WERI-Rb-1 (cell line): ENCODE data around the gene INTS13.
"Not testable (repeated sequence)": the region's sequence is repeated elsewhere in the genome, so short reads cannot be mapped to it uniquely, and the experiment has no call there.

ENCODE experiments used
- DNase-seq: peaks from one replicate; pipeline ENCODE4 v3.0.0-alpha.2; 2020
- H3K27ac ChIP-seq: fragments of 250-450 bp; sonication (Bioruptor Pico); 2 replicates; pipeline ENCODE4 v1.5.1; 2020; ENCODE audit warnings: mild to moderate bottlenecking, moderate library complexity
- H3K27me3 ChIP-seq: fragments of 250-450 bp; sonication (Bioruptor Pico); 2 replicates; pipeline ENCODE4 v1.5.1; 2021; ENCODE audit warnings: mild to moderate bottlenecking, low read depth, moderate library complexity; ENCODE audit not compliant: insufficient read depth, severe bottlenecking
- H3K36me3 ChIP-seq: fragments of 250-450 bp; sonication (Bioruptor Pico); 2 replicates; pipeline ENCODE4 v1.5.1; 2020; ENCODE audit warnings: mild to moderate bottlenecking, moderate library complexity
- H3K4me3 ChIP-seq: 2 replicates; pipeline ENCODE4 v1.5.1; 2011; ENCODE audit warnings: low read depth, mild to moderate bottlenecking, control low read depth, low read length
- H3K9me3 ChIP-seq: fragments of 250-450 bp; sonication (Bioruptor Pico); 2 replicates; pipeline ENCODE4 v1.5.1; 2021; ENCODE audit warnings: mild to moderate bottlenecking, moderate library complexity; ENCODE audit not compliant: severe bottlenecking
- TF ChIP-seq, protein P1 (sequence below): IDR thresholded peaks from 2 replicates; pipeline ENCODE4 v1.5.1; 2011; ENCODE audit warnings: low read depth, mild to moderate bottlenecking, control low read depth, inconsistent platforms, low read length

Gene INTS13

GRCh38 chr12:26867080-26867479, 70.7 kb downstream of the INTS13 start:
- no peak overlapping the region for H3K27ac ChIP-seq
- TF ChIP-seq, protein P1, sequence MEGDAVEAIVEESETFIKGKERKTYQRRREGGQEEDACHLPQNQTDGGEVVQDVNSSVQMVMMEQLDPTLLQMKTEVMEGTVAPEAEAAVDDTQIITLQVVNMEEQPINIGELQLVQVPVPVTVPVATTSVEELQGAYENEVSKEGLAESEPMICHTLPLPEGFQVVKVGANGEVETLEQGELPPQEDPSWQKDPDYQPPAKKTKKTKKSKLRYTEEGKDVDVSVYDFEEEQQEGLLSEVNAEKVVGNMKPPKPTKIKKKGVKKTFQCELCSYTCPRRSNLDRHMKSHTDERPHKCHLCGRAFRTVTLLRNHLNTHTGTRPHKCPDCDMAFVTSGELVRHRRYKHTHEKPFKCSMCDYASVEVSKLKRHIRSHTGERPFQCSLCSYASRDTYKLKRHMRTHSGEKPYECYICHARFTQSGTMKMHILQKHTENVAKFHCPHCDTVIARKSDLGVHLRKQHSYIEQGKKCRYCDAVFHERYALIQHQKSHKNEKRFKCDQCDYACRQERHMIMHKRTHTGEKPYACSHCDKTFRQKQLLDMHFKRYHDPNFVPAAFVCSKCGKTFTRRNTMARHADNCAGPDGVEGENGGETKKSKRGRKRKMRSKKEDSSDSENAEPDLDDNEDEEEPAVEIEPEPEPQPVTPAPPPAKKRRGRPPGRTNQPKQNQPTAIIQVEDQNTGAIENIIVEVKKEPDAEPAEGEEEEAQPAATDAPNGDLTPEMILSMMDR = no peak
- no peaks in the 10 kb centered on the region for H3K27me3 ChIP-seq
- no peak for DNase-seq
- H3K36me3 ChIP-seq = no peaks in the 10 kb centered on the region
- H3K9me3 ChIP-seq = no peaks in the 10 kb centered on the region
- no peak overlapping the region for H3K4me3 ChIP-seq

- no peak overlapping the region for H3K27ac ChIP-seq
- no peaks in the 10 kb centered on the region for H3K27me3 ChIP-seq
- no peak overlapping the region for H3K4me3 ChIP-seq
- TF ChIP-seq, protein P1 = peak; percentile 37; the same call in 1 of the 2 replicates
- H3K9me3 ChIP-seq = no peaks in the 10 kb centered on the region
- DNase-seq = peak; percentile 45
- H3K36me3 ChIP-seq = no peaks in the 10 kb centered on the region
Measured at GRCh38 chr12:26863515-26863914, 74.3 kb downstream of the INTS13 start.

GRCh38 chr12:26862787-26863186, 75.0 kb downstream of the INTS13 start:
- not testable (repeated sequence) for H3K27me3 ChIP-seq, H3K9me3 ChIP-seq, H3K27ac ChIP-seq, DNase-seq, H3K36me3 ChIP-seq, H3K4me3 ChIP-seq

DNA sequence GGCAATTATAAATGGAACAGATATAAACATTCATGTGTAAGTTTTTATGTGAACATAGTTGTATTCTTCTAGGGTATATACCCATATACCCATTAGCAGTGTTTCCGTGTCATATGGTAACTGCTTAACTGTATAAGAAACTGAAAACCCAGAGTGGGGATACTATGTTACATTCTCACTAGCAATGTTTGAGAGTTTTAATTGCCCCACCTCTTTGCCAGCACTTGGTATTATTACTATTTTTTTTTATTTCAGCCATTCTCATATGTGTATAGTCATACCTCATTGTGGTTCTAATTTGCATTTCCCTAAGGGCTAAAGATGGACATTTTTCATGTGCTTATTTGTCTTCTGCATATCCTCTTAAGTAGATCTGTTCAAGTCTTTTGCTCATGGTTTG, 76.1 kb downstream of the INTS13 start:
- TF ChIP-seq, protein P1 = no peak
- Histone ChIP-seq H3K27ac (no peak overlapping the region), H3K36me3 (no peaks in the 10 kb centered on the region), H3K27me3 (no peaks in the 10 kb centered on the region), H3K9me3 (no peaks in the 10 kb centered on the region), H3K4me3 (no peak overlapping the region)
- no peak for DNase-seq

DNA sequence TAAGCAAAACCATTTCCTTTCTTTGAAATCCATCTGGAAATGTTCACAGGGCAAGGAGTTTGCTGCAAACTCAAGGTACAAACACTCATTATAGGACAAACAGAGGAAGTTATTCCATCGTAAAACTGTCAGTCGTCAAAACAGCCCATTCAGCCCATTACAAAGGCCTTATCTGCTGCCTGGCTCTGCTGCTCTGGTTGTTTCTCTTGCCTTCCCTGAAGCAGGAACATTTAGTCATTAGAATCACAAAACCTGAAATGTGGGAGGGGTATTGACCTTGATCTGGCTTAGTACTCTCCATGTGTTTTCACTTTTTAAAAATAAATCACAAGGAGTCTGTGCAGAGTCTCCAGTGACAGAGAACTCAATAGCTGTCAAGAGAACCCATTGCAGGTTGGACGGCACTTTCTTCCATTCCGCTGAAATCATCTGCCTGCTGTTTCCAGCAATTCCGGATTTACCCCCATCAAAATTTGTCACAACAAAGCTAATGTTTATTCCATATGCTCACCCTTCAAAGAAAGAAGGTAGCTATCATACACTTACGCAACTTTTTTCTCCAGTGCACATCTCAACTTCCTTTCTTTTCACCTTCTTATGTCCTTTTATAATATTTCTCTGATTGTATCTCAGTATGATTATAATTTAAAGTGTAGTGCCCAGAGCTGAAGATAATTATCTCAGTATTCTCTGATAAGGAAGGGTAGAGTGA, 80.2 kb downstream of the INTS13 start:
- Histone ChIP-seq H3K36me3 (no peaks in the 10 kb centered on the region), H3K27ac (no peak overlapping the region), H3K27me3 (no peaks in the 10 kb centered on the region), H3K4me3 (no peak overlapping the region), H3K9me3 (no peaks in the 10 kb centered on the region)
- TF ChIP-seq, protein P1 = no peak
- no peak for DNase-seq

DNA sequence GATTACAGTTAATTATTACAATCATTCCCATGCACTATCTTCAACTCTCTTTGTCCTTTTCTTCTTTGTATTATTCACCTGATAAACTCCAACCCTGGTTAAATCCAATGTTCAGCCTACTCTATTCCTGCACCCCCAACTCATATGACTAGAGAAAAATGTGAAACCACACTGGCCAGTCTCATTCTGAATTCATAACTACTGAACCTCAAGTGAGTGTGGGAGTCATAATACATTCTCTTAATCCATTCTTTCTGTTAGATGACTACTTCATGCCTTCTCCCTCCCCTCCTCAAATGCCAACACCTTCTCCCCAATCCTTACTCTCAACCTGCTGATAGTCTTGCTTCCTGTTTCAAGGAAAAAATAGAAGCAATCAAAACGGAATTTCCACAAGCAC, 82.4 kb downstream of the INTS13 start:
- TF ChIP-seq, protein P1 = no peak
- 0 out of 2 replicates have a peak overlapping the region, but pooled peaks have one; percentile 20 for H3K27ac ChIP-seq
- no peaks in the 10 kb centered on the region for H3K27me3 ChIP-seq
- H3K36me3 ChIP-seq = no peaks in the 10 kb centered on the region
- H3K9me3 ChIP-seq = no peaks in the 10 kb centered on the region
- no peak for DNase-seq
- H3K4me3 ChIP-seq = no peak overlapping the region
